ENCODE data around the gene GATAD2B.
"Not testable (repeated sequence)": the region's sequence is repeated elsewhere in the genome, so short reads cannot be mapped to it uniquely, and the experiment has no call there.

The GATAD2B gene

DNA sequence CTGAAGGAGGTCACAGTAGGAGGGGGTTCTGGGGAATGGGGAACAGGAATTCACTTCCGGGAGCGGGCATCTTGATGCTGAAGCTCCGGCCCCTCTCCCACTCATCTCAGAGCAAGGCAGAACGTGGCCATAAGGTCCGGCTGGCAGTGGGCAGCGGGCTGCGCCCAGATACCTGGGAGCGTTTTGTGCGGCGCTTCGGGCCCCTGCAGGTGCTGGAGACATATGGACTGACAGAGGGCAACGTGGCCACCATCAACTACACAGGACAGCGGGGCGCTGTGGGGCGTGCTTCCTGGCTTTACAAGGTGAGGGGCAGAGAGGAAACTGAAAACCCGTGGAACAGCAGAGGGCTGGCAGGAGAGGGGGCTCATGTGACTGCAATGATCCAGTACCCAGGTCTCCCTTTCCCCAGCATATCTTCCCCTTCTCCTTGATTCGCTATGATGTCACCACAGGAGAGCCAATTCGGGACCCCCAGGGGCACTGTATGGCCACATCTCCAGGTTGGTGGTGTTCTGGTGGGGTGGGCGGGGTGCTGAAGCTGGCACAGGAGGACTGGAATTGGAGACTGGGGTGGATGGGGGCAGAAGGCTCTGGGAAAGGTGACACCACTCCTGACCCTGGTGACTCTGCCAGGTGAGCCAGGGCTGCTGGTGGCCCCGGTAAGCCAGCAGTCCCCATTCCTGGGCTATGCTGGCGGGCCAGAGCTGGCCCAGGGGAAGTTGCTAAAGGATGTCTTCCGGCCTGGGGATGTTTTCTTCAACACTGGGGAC lies 144.5 kb downstream of the GATAD2B start:
- no peak for DNase-seq (ENCODE audit: low read depth)

DNA sequence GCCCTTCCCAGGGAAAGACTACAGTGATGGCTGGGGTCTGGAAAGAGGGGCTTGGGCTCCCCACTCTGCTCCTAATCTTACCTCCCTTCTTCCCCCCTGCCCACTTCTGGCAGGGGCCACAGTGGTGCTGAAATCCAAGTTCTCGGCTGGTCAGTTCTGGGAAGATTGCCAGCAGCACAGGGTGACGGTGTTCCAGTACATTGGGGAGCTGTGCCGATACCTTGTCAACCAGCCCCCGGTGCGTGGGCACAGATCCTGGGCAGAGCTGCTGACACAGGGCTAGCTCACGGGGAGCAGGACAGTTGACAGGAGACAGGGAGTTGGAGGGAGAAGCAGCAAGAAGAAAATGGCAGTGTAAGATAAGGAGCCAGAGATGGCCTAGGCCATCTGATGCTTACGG lies 145.1 kb downstream of the GATAD2B start:
- DNase-seq (ENCODE audit: low read depth): no peak

- no peak for DNase-seq (ENCODE audit: low read depth)
These were observed 145.9 kb downstream of the GATAD2B start for GRCh38 chr1:153776845-153777370.

GRCh38 chr1:153776352-153776751 lies 146.4 kb downstream of the GATAD2B start:
- no peak for DNase-seq (ENCODE audit: low read depth)

- DNase-seq (ENCODE audit: low read depth): peak; percentile 25
These were observed 147.1 kb downstream of the GATAD2B start for GRCh38 chr1:153775458-153776327.

DNA sequence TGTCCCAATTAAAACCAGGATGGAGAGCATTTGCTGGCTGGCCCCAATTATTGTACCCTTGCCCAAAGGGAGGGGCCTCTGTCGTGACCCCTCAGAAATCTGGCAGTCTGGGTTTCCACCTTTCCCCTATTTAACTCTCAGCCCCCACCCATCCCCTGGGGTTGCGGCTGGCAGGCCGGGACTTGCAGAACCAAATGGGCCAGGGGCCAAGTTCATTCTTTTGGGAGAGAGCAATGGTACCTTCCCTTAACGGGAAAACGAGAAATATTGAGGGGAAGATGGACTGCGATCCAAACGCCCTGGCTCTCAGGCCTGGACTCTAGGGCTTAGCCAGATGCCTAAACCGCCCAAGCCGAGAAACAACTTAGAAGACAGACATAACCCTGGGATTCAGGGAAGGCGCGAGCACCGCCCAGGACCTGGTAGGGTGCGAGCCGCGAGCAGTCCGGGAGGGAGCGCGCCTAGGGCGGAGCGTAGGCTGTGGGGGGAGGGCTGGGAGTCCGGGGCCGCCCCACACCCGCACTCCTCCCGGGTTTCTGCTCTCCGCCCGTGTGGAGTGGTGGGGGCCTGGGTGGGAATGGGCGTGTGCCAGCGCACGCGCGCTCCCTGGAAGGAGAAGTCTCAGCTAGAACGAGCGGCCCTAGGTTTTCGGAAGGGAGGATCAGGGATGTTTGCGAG lies 147.9 kb downstream of the GATAD2B start, which contains the start of gene SLC27A3:
SLC27A3 (plus strand) TSS at position 628 of the 678 bp plus-strand sequence. CDS start 91 bp downstream, outside the sequence.
- no peak for DNase-seq (ENCODE audit: low read depth)

- DNase-seq (ENCODE audit: low read depth): no peak
These were observed 148.7 kb downstream of the GATAD2B start for GRCh38 chr1:153774026-153774595.

GRCh38 chr1:153773096-153773921 lies 149.5 kb downstream of the GATAD2B start:
- no peak for DNase-seq (ENCODE audit: low read depth)

- DNase-seq (ENCODE audit: low read depth): no peak
These were observed 150.8 kb downstream of the GATAD2B start for GRCh38 chr1:153771841-153772593.

DNA sequence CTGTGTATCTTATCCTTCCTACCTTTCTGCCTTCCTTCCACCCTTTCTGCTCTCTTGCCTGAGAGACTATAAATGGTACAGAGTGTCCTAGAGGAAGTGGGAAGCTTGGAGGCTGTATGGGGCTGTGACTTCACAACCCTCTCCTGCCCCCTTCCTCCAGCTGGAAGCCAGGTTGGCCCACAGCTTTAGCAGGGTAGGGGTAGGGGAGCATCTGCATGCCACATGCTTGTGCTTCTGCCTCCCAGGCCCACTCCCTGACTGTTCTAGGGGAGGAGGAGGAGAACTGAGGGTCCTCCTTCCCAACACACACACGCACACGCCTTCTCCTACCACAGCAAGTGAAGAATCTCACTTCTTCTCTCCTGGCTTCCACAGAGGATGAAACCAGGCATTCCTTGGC lies 151.5 kb downstream of the GATAD2B start:
- DNase-seq (ENCODE audit: low read depth): no peak

DNA sequence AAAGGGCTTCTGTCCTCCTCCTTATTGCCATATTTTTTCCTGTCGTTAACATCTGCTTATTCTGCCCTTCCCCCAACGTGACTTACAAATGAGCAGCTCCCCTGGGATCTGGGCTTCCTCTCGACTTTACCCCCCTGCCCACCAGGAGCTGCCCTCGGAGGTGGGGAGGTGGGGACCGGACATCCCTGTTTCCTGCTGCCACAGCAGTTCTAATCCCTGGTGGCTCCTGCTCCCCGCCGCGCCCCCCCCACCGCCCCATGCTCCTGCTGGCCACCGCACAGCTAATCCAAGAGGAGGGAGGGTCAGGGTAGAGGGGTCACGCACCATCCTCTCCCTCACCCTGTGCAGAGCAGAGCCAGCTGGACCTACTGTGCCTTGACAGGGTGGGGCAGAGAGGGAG lies 152.0 kb downstream of the GATAD2B start:
- DNase-seq (ENCODE audit: low read depth): no peak

DNA sequence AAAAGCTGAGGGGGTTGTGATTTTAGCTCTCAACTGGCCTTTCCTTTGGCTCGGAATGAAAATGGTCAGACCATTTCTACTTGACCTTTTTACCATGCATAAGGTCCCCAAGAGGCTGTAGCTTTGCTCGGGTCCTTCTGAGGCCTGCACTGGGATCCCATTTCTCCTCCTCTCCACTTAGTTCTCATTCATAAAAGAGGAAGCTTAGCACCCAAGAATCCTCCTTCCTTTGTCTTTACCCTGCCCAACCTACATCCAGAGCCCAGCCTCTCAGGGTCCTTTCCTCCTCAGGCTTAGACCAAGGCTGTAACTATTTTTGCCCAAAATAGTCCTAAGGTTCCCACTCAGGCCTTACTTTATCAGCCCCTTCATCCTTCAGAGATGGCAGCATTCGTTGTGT lies 153.6 kb downstream of the GATAD2B start:
- DNase-seq (ENCODE audit: low read depth): no peak

DNA sequence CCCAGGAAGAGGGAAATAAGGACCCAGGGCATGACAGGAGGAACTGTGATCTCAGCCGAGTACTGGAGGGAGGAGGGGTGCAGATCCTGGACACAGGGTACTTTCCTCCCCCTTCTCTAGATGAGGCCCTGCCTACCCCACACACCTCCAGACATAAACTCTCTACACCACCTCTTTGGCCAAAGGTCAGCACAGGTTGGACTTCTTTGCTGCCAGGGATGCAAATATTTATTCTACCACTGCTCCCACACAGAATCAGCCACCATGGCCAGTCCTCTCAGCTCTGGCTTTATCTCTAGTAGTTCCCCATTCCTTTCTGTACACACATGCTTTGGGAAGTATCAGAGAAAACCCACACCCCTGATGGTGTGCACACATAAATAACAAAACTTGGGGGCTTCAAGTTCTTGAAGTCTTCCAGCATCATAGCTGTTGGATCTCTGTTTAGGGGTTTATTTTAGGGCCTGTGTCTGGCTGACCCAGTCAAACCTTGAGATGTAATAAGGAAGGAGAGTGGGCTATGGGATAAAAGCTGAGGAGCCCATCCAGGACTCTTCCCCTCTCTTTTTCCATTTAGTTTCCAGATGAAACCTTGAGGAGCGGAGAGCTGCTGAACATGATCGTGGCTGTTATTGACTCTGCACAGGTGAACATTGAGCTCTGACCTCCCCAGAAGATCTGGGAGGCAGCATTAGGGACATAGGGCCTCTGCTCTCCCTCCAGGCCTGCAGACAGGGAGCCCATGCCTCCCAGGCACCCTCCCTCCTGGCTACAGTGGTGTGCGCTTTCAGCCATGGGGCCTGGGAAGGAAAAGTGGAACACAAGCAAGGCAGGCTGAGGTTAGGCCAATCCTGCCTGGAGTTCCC lies 154.2 kb downstream of the GATAD2B start:
- no peak for DNase-seq (ENCODE audit: low read depth)

- DNase-seq (ENCODE audit: low read depth): no peak
These were observed 155.3 kb downstream of the GATAD2B start for GRCh38 chr1:153767519-153767918.

GRCh38 chr1:153766663-153767062 lies 156.1 kb downstream of the GATAD2B start:
- not testable (repeated sequence) for DNase-seq (ENCODE audit: low read depth)

GRCh38 chr1:153764310-153764709 lies 158.5 kb downstream of the GATAD2B start:
- DNase-seq (ENCODE audit: low read depth): no peak

DNA sequence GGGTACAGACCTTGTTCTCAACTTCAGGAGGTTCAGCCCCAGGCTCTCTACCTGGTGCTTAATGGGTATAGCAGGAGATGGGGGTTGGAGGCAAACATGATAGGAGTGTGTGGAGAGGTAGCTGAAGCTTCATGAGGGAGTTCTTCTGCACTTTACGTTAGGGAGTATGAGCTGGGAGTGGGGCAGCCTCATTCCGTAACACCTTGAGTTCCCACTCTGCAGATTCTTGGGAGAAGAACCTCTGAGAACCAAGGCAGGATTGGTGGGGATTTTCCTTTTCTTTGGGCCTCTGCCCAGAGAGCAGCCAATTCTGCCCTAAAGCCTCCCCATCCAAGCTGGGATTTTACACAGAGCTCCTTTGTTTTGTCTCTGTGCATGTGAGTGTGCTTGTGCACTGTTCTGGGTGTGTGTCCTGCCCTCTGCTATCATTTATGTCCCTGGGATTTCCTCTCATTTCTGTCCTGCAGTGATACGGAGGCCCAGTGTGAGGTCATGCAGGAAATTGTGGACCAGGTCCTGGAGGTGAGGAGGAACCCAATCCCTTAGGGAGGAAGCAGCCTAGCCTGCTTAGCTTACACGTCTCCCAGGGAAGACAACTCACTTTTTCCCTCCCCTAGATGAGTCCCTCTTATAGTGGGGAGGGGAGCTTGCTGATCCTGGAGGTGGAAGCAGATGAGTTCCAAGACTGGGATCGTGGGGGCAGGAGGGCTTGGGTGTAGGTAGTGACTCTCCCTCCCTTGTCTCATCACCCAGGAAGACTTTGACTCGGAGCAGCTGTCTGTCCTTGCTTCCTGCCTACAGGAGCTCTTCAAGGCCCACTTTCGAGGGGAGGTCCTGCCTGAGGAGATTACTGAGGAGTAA lies 159.2 kb downstream of the GATAD2B start:
- DNase-seq (ENCODE audit: low read depth): no peak

DNA sequence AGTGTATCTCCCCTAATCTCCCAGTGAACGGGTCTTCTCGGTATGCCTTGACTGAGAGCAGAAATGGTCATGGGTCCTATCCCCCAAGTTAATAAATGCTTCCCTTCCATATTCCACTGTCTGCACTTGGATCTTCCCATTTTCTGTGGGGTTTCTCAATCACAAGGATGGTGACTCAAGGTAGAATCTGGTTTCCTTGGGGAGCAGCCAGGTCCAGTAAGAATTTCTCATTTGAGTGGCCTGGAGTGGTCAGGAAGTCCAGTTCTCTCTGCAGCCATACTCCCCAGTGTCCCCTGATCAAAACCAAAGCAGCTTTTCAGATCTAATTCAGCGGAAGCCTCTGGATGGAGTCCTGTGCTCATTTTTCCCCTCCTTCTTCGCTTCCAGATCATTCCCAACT lies 162.3 kb downstream of the GATAD2B start:
- no peak for DNase-seq (ENCODE audit: low read depth)
